Adipocyte (in vitro differentiated cells): ENCODE data around the gene GNB2.
"Not testable (repeated sequence)": the region's sequence is repeated elsewhere in the genome, so short reads cannot be mapped to it uniquely, and the experiment has no call there.

ENCODE experiments used
- DNase-seq: peaks from one replicate; pipeline ENCODE4 v3.0.0-alpha.2; 2015; ENCODE audit warnings: low read depth
- H3K27me3 ChIP-seq: replicated peaks from 2 replicates; pipeline ENCODE4 v1.7.0; 2013; ENCODE audit warnings: mild to moderate bottlenecking, low read length, moderate library complexity; ENCODE audit not compliant: control insufficient read depth, insufficient read depth
- H3K36me3 ChIP-seq: 2 replicates; pipeline ENCODE4 v1.7.0; 2013; ENCODE audit warnings: low read length, mild to moderate bottlenecking, moderate library complexity; ENCODE audit not compliant: control insufficient read depth, insufficient read depth, severe bottlenecking
- H3K4me1 ChIP-seq: 2 replicates; pipeline ENCODE4 v1.7.0; 2013; ENCODE audit warnings: mild to moderate bottlenecking, low read length, moderate library complexity; ENCODE audit not compliant: control insufficient read depth, insufficient read depth
- H3K4me3 ChIP-seq: 2 replicates; pipeline ENCODE4 v1.7.0; 2013; ENCODE audit warnings: mild to moderate bottlenecking, low read length, moderate library complexity
- H3K9ac ChIP-seq: 2 replicates; pipeline ENCODE4 v1.7.0; 2013; ENCODE audit warnings: mild to moderate bottlenecking, low read length, moderate library complexity
- H3K9me3 ChIP-seq: 2 replicates; pipeline ENCODE4 v1.7.0; 2013; ENCODE audit warnings: mild to moderate bottlenecking, low read length, moderate library complexity; ENCODE audit not compliant: control insufficient read depth

GNB2 gene

GRCh38 chr7:100669106-100669505 lies 4.4 kb upstream of the GNB2 start:
- not testable (repeated sequence) for H3K9me3 ChIP-seq, H3K36me3 ChIP-seq, DNase-seq, H3K27me3 ChIP-seq, H3K4me1 ChIP-seq, H3K4me3 ChIP-seq, H3K9ac ChIP-seq

DNA sequence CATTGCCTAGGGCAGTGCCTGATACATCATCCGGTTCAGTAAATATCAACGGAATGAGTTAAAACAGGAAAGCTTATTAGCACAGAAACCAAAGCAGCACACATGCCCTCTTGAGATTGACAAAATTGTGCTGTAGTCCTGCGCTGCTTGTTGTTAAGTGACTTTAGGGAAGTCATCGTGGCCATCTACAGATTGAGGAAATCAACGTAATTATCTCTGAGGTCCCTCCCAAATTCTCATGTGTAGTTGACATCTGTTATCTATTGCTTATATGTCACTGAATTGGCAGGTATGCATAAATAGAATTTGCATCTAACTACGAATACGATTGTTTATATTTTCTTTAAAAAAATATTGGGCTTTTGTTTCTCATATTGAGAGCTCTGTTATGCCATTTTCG lies 3.5 kb upstream of the GNB2 start:
- Histone ChIP-seq H3K4me3 (no peak overlapping the region), H3K9ac (no peak overlapping the region), H3K9me3 (no peaks in the 10 kb centered on the region), H3K27me3 (peaks cover 4% of the 10 kb centered on the region), H3K36me3 (no peaks in the 10 kb centered on the region), H3K4me1 (no peaks in the 10 kb centered on the region)
- DNase-seq, result no peak

GRCh38 chr7:100671353-100672327 lies 1.9 kb upstream of the GNB2 start:
- Histone ChIP-seq H3K4me1 (peaks cover 4% of the 10 kb centered on the region), H3K36me3 (peaks cover 4% of the 10 kb centered on the region), H3K9ac (no peak overlapping the region), H3K4me3 (no peak overlapping the region), H3K27me3 (no peaks in the 10 kb centered on the region), H3K9me3 (no peaks in the 10 kb centered on the region)
- no peak for DNase-seq

DNA sequence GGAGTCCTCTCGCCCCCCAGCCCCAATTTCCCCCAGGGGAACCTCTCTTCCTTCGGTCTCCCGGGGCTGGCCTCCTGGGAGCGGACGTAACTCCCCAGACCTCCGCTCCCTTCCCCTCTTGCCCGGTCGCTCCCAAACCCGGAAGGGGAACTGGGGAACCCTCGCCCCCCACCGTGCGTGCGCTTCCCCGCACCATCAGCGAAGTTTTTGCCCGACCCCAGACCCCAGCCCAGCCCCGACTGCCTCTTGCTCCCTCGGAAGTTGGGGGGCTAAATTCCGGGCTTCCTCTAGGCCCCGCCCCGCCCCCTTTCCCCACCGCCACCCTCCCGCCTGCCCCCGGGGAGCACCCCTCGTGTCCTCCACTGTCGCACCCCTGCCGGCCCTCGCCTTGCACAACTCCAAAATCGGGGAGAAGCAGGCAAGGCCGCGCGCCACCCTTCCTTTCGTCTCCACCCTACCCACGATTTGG lies 436 bp downstream of the GNB2 start:
- Histone ChIP-seq H3K9ac (peak overlapping the region; percentile 94), H3K9me3 (no peaks in the 10 kb centered on the region), H3K4me3 (peak overlapping the region; percentile 95), H3K27me3 (no peaks in the 10 kb centered on the region), H3K4me1 (peaks cover 9% of the 10 kb centered on the region), H3K36me3 (peaks cover 26% of the 10 kb centered on the region)
- DNase-seq, result peak; percentile 59

- Histone ChIP-seq H3K27me3 (no peaks in the 10 kb centered on the region), H3K4me1 (peaks cover 12% of the 10 kb centered on the region), H3K9me3 (no peaks in the 10 kb centered on the region), H3K9ac (peak overlapping the region; percentile 94), H3K4me3 (peak overlapping the region; percentile 95), H3K36me3 (peaks cover 30% of the 10 kb centered on the region)
- no peak for DNase-seq
Observed at GRCh38 chr7:100674411-100675104, 1.0 kb downstream of the GNB2 start.

DNA sequence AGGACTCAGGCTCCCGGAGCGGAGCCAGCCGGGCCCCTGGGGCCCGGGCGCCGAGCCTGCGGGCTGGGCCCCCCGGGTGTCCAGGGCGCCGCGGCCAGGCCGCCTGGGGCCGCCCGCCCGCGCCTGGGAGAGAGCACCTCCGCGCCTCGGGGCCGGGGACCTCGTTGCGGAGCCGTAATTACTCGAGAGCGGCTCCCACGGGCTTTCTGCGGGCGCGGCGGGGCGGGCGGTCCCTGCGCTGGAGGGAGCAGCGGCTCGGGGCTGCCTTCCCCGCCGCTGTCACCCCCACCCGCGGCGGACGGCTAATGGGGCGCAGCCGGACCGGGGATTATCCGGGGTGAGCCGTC lies 1.5 kb downstream of the GNB2 start:
- H3K9me3 ChIP-seq, result no peaks in the 10 kb centered on the region
- H3K4me3 ChIP-seq, result peak overlapping the region; percentile 95
- peak; percentile 61 for DNase-seq
- H3K27me3 ChIP-seq, result no peaks in the 10 kb centered on the region
- H3K4me1 ChIP-seq, result peaks cover 18% of the 10 kb centered on the region
- H3K9ac ChIP-seq, result peak overlapping the region; percentile 94
- peaks cover 32% of the 10 kb centered on the region for H3K36me3 ChIP-seq

GRCh38 chr7:100675581-100676350 lies 2.2 kb downstream of the GNB2 start:
- Histone ChIP-seq H3K36me3 (peaks cover 32% of the 10 kb centered on the region), H3K4me3 (peak overlapping the region; percentile 95), H3K9me3 (no peaks in the 10 kb centered on the region), H3K9ac (peak overlapping the region; percentile 78), H3K27me3 (no peaks in the 10 kb centered on the region), H3K4me1 (peaks cover 25% of the 10 kb centered on the region)
- peak; percentile 73 for DNase-seq

- Histone ChIP-seq H3K9me3 (no peaks in the 10 kb centered on the region), H3K4me3 (peak overlapping the region; percentile 73), H3K36me3 (peaks cover 36% of the 10 kb centered on the region)
Observed at GRCh38 chr7:100676501-100677306, 3.2 kb downstream of the GNB2 start.

DNA sequence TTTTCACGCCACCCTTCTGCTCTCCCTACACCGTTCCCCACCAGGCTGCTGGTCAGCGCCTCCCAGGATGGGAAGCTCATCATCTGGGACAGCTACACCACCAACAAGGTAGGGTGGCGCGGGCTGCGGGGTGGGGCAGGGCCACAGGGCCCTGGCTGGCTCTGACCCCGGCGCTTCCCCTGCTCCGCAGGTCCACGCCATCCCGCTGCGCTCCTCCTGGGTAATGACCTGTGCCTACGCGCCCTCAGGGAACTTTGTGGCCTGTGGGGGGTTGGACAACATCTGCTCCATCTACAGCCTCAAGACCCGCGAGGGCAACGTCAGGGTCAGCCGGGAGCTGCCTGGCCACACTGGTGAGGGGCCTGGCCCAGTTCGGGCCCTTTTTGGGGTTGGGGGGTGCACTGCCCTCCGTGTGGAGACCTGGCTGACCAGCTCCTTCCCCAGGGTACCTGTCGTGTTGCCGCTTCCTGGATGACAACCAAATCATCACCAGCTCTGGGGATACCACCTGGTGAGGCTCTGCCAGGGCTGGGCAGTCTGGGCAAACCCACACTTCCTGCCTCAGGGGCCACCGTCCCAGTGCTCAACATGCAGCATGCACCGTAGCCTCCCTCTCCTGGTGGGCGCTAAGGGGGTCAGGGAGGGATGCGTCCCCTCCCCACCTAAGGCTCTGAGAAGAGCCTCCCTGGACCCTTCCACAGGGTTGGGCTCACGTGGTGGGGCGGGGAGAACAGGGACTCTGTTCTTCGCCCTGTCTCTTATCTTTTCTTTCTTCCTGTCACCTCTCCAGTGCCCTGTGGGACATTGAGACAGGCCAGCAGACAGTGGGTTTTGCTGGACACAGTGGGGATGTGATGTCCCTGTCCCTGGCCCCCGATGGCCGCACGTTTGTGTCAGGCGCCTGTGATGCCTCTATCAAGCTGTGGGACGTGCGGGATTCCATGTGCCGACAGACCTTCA lies 4.0 kb downstream of the GNB2 start:
- Histone ChIP-seq H3K4me3 (no peak overlapping the region), H3K9ac (no peak overlapping the region), H3K27me3 (no peaks in the 10 kb centered on the region), H3K9me3 (no peaks in the 10 kb centered on the region), H3K36me3 (peaks cover 44% of the 10 kb centered on the region), H3K4me1 (peaks cover 28% of the 10 kb centered on the region)
- DNase-seq, result no peak

More at GRCh38 chr7:100676501-100677306, 3.2 kb downstream of the GNB2 start:
- H3K27me3 ChIP-seq, result no peaks in the 10 kb centered on the region
- H3K4me1 ChIP-seq, result peaks cover 28% of the 10 kb centered on the region
- H3K9ac ChIP-seq, result peak overlapping the region; percentile 62
- no peak for DNase-seq
